Left ventricle myocardium inferior (tissue), 1 donor: ENCODE measurements around the gene CIT. TPM values are rescaled to one million over a fixed set of nuclear protein-coding genes. Genes with fewer than 3 reads are reported as not detected.
"Not testable (repeated sequence)": the region's sequence is repeated elsewhere in the genome, so short reads cannot be mapped to it uniquely, and the experiment has no call there.

Experiments
- DNase-seq: peaks from one replicate; pipeline ENCODE4 v3.0.0-alpha.2; 2020
- H3K27ac ChIP-seq: fragments of 200-600 bp; replicated peaks from 2 replicates; pipeline ENCODE4 v1.8.0; 2021
- H3K27me3 ChIP-seq: fragments of 200-600 bp; 2 replicates; pipeline ENCODE4 v1.8.0; 2021; ENCODE audit warnings: low read depth
- H3K36me3 ChIP-seq: fragments of 200-600 bp; 2 replicates; pipeline ENCODE4 v1.8.0; 2021
- H3K4me1 ChIP-seq: fragments of 200-600 bp; 2 replicates; pipeline ENCODE4 v1.8.0; 2021
- H3K4me3 ChIP-seq: fragments of 200-600 bp; 2 replicates; pipeline ENCODE4 v1.8.0; 2021; ENCODE audit warnings: mild to moderate bottlenecking, moderate library complexity
- H3K9me3 ChIP-seq: fragments of 200-600 bp; replicated peaks from 2 replicates; pipeline ENCODE4 v1.8.0; 2021
- intact Hi-C: fragments of 100-400 bp; cut with micrococcal nuclease; formaldehyde crosslinking; loops from one replicate; pipeline ENCODE4 v1.11.0; 2022
- total RNA-seq: library from RNA; stranded (reverse); fragmentation: NEBNext Ultra II Directional; extraction: Animal tissue kit (Norgen Biotek cat#: 25700); gene quantifications from one replicate; pipeline ENCODE4 v1.2.1, GENCODE V29; 2021
- TF ChIP-seq, protein P1 (sequence below): fragments of 200-600 bp; IDR thresholded peaks from 2 replicates; pipeline ENCODE4 v1.8.0; 2021; ENCODE audit warnings: antibody characterized with exemption, mild to moderate bottlenecking, borderline replicate concordance
- donor health status: DM: no; HTN: yes; CAD: no; lungs with severe emphysema.

The CIT gene
- total RNA-seq, 1 donor from 2014 or later: 0.96 TPM

DNA sequence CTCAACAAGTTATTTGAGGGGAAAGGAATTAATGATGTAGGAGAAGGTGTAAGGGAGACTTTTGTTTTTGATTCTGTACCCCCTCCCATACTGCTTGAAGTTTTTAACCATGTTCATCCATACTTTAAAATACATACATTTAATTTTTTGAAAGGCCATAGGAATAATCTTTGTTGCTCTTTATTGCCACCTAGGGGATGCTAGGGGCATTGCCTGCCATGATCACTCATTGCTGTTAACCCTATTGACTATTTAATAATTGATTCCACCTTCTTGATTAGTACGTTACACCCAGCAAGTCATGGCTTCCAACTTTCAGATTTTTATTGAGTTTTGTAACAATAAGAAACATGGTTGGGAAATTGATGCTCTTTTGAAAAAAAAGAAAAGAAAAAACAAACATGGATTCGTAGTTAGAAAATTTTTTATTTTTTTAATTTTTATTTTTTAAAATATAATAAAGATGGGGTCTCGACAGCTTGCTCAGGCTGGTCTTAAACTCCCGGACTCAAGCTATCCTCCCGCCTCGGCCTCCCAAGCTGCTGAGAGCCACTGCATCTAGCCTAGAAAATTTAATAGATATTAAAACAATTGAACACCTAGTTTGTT, 217.7 kb downstream of the CIT start:
- no peak for DNase-seq
- TF ChIP-seq, protein P1, sequence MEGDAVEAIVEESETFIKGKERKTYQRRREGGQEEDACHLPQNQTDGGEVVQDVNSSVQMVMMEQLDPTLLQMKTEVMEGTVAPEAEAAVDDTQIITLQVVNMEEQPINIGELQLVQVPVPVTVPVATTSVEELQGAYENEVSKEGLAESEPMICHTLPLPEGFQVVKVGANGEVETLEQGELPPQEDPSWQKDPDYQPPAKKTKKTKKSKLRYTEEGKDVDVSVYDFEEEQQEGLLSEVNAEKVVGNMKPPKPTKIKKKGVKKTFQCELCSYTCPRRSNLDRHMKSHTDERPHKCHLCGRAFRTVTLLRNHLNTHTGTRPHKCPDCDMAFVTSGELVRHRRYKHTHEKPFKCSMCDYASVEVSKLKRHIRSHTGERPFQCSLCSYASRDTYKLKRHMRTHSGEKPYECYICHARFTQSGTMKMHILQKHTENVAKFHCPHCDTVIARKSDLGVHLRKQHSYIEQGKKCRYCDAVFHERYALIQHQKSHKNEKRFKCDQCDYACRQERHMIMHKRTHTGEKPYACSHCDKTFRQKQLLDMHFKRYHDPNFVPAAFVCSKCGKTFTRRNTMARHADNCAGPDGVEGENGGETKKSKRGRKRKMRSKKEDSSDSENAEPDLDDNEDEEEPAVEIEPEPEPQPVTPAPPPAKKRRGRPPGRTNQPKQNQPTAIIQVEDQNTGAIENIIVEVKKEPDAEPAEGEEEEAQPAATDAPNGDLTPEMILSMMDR: peak; percentile 94
- Histone ChIP-seq H3K4me1 (no peaks in the 10 kb centered on the region), H3K27me3 (no peaks in the 10 kb centered on the region), H3K9me3 (peaks cover 5% of the 10 kb centered on the region), H3K27ac (no peak overlapping the region), H3K4me3 (no peak overlapping the region), H3K36me3 (no peaks in the 10 kb centered on the region)
- intact Hi-C loops: no loop called here

DNA sequence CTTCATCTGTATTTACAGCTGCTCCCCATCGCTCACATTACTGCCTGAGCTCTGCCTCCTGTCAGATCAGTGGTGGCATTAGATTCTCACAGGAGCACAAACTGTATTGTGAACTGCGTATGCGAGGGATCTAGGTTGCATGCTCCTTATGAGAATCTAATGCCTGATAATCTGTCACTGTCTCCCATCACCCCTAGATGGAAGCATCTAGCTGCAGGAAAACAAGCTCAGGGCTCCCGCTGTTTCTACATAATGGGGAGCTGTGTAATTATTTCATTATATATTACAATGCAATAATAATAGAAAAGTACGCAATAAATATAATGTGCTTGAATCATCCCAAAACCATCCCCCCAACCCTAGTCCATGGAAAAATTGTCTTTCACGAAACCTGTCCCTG, 219.0 kb downstream of the CIT start:
- TF ChIP-seq, protein P1: peak; percentile 32
- DNase-seq, H3K36me3 ChIP-seq, H3K4me1 ChIP-seq, H3K27ac ChIP-seq, intact Hi-C loops, H3K4me3 ChIP-seq, H3K27me3 ChIP-seq: not testable (repeated sequence)
- peaks cover 18% of the 10 kb centered on the region for H3K9me3 ChIP-seq

DNA sequence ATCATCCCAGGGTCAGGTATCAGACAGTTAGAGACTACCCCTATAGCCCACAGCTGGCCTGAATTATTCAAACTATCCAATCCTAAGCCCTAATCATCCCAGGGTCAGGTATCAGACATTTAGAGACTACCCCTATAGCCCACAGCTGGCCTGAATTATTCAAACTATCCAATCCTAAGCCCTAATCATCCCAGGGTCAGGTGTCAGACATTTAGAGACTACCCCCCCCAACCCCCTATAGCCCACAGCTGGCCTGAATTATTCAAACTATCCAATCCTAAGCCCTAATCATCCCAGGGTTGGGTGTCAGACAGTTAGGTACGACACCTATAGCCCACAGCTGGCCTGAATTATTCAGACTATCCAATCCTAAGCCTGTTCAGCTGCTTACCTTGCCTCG, 220.1 kb downstream of the CIT start:
- H3K27ac ChIP-seq, H3K4me3 ChIP-seq, H3K36me3 ChIP-seq, intact Hi-C loops, DNase-seq, H3K4me1 ChIP-seq, H3K27me3 ChIP-seq: not testable (repeated sequence)
- peaks cover 29% of the 10 kb centered on the region for H3K9me3 ChIP-seq

DNA sequence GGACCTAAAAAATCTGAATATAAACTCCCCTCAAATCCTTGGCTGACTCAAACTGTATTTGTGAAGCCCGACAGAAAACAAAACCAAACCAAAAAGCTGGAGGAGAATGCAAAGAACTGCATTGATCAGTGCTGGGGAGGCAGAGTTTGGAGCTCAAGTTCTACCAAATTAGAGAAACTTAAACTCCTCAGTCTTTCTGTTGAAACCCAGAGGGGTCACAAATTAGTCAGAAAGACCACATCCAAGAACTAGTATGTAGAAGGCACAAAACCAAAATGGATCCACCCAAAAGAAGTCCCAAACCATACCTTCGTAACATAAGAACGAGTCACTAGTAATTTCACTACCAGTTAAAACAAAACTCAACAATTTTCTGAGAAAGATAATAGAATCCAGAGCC, 224.5 kb downstream of the CIT start:
- TF ChIP-seq, protein P1: no peak
- H3K4me1 ChIP-seq: no peaks in the 10 kb centered on the region
- H3K4me3 ChIP-seq: no peak overlapping the region
- intact Hi-C loops: no loop called here
- peaks cover 33% of the 10 kb centered on the region for H3K9me3 ChIP-seq
- H3K27ac ChIP-seq: no peak overlapping the region
- DNase-seq: no peak
- H3K27me3 ChIP-seq: no peaks in the 10 kb centered on the region
- H3K36me3 ChIP-seq: no peaks in the 10 kb centered on the region

DNA sequence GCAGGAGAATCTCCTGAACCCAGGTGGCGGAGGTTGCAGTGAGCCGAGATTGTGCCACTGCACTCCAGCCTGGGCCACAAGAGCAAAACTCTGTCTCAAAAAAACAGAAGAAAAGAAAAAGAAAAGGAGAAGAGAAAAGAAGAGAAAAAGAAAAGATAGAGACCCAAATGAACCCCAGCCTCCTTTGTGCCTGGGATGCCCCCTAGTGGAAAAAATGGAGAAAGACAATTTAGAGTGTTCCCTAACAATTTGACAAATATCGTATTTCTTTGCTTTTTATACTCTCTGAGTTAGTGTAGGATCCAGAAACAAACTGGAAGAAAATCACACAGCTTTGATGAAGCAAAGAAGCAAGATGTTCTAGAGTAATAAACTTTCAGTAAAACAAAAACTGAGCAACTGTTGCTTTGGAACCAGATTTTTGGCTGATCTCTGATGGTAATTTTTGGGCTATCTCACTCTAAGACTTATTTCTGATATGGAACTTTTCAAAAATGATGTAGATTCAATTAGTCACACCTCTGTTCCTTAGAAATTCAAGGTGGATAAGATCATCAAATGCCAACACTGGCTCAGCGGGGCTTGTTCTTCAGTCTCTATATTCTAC, 227.8 kb downstream of the CIT start:
- H3K4me1 ChIP-seq: no peaks in the 10 kb centered on the region
- H3K36me3 ChIP-seq: no peaks in the 10 kb centered on the region
- no peak for DNase-seq
- no peak overlapping the region for H3K4me3 ChIP-seq
- no peaks in the 10 kb centered on the region for H3K27me3 ChIP-seq
- peaks cover 33% of the 10 kb centered on the region for H3K9me3 ChIP-seq
- no peak overlapping the region for H3K27ac ChIP-seq
- TF ChIP-seq, protein P1: peak; percentile 74
- intact Hi-C loops: no loop called here

DNA sequence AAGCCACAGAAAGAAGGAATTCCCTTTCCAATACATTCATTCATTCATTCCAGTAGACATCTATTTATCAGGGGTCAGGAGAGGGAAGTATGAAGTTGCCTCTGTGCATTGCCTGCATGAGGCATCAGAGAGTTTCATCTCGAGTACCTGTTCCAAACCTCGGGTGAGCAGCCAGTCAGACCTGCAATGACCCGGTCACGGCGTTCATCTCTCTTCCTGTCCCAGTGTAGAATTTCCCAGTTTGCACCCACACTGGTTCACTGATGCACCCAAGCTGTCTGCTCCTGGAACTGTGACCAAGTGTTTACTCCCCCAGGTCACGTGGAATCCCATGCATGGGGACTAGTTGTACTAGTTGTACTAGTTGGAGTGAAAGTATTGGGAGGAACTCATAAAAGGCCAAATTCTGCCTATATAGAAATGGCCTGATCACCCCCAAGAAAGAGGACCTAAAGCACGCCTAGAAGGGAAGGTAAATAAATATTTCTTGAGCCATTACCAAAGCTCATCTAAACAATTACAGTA, 231.5 kb downstream of the CIT start:
- Histone ChIP-seq H3K27ac (no peak overlapping the region), H3K9me3 (peaks cover 7% of the 10 kb centered on the region), H3K4me1 (no peaks in the 10 kb centered on the region), H3K36me3 (no peaks in the 10 kb centered on the region), H3K4me3 (no peak overlapping the region), H3K27me3 (peaks cover 5% of the 10 kb centered on the region)
- no peak for DNase-seq
- intact Hi-C loops: no loop called here
- TF ChIP-seq, protein P1: no peak
